Bone marrow (tissue), 2 donors: ENCODE data around the gene HSD17B11.
"Not testable (repeated sequence)": the region's sequence is repeated elsewhere in the genome, so short reads cannot be mapped to it uniquely, and the experiment has no call there.

Experiments used
- DNase-seq, 2 donors: peaks; one replicate each; lab custom pipeline; 2025; lab: John Stamatoyannopoulos, UW

HSD17B11 gene

DNA sequence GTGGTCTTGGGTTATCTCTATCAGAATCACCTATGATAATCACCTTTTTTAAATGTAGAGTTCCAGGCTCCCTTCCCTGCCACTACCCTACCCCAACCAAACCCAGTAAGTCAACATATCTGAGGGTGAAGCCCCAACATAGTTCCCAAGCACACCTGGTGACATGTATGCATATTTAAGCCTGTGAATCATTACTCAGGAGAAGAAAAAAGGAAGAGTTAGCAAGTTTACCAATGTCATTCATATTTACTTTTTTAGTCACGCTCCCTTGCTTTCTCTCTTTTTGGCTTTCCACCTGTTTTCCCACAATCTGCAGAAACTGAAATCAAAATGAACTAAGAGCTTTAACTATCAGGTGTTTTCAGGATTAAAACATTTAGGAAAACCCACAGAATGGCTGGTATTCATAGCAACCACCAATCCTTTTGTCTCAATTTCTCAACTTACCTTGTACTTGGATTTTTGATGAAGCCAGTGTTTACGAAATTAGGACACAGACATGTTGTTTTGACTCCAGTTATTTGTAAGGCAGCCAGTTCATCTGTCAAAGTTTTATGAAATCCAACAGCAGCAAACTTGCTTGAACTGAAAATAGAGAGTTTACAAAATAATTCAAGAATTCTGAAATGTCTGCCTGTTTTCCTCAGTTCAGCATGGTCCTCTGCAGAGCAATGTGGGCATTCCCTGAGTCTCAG lies 34.0 kb downstream of the HSD17B11 start:
- DNase-seq = no peak

DNA sequence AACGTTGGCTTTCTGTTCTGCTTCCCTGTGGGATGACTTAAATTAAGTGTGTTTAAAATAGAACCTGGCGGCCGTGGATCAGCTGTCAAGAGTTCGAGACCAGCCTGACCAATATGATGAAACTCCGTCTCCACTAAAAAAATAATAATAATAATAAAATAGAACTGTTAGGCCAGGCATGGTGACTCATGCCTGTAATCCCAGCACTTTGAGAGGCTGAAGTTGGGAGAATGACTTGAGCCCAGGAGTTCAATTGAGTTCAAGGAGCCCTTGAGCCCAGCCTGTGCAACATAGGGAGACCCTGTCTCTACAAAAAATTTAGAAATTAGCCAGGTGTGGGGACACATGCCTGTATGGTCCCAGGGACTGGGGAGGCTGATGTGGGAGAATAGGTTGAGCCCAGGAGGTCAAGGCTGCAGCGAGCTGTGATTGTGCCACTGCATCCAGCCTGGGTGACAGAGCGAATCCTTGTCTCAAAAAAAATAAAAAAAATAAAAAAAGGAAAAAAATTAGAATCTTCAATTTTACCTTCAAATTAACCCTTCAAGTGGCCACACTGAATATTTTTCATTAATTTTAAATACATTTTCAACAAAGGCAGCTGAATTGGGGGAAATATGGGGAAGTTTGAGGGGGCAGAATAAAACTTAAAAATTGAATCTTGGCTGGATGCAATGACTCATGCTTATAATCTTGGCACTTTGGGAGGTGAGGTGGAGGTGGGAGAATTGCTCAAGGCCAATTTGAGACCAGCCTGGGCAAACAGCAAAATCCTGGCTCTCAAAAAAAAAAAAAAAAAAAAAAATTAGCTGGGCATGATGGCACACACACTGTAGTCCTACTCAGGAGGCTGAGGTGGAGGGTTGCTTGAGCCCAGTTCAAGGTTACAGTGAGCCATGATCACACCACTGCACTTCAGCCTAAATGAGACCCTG lies 36.6 kb downstream of the HSD17B11 start:
- DNase-seq = no peak

DNA sequence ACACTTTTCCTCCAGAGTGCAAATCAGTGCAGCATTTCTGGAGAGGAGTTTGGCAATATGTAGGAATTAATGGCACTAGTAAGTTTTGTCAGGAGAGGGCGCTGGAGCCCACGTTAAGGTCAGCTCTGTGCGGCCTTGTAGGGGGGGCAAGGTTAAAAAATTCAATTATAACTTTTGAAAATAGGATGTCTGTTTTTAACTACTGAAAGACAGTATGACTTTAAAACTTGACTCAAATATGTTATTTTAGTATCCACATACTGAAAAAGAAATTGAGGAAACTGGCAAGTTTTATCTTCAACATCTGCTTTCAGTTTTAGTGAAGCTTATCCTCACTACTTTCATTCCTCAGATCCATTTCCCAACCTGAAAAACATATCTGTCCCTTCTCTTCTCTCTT lies 37.4 kb downstream of the HSD17B11 start:
- no peak for DNase-seq

DNA sequence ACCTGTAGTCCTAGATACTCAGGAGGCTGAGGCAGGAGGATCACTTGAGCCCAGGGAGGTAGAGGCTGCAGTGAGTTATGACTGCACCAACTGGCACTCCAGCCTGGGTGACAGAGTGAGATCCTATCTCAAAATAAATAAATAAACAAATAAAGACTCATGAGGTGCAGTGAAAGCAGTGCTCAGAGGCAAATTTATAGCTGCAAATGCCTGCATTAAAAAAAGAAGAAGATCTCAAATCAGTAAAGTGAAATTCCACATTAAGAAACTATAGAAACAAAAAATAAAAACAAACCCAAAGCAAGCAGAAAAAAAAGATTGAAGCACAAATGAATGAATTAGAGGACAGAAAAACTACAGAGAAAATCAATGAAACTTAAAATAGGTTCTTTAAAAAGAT lies 45.8 kb downstream of the HSD17B11 start:
- DNase-seq = no peak

DNA sequence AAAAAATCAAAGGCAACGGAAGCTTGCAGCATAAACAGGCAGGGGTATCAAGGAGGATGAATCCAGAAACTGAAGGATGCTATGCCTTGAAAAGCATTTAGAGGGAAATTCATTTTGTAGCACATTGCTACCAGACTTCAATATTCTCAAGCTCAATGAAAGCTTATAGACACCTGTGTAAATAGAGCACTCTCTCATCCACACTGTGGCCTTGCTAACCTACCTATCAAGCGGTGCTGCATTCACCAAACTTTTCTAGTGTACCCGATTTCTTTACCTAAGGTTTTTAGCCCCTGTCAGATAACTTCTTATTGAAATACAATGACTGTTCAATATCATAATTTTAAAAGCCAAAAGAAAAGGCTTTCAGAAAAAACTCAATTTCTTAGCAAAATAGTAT lies 48.1 kb downstream of the HSD17B11 start:
- no peak for DNase-seq

DNA sequence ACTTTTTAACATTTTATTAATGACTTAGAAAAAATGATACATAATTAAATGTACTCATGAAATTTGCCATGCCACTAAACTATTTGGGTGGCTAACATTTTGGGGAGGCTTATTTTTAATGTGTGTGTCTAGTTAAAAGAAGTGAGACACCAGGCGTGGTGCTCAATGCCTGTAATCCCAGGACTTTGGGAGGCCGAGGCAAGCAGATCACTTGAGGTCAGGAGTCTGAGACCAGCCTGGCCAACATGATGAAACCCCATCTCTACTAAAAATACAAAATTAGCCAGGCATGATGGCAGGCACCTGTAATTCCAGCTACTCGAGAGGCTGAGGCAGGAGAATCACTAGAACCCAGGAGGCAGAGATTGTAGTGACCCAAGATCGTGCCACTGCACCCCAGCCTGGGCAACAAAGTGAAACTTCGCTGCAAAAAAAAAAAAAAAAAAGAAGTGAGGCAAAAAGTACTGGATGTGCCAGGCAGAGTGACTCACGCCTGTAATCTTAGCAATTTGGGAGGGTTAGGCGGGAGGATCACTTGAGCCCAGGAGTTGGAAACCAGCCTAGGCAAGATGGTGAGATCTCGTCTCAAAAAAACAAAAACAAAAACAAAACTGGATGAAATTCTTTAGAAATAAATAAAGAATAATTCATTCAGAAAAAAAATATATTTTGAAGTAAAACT lies 48.9 kb downstream of the HSD17B11 start:
- DNase-seq = not testable (repeated sequence)

DNA sequence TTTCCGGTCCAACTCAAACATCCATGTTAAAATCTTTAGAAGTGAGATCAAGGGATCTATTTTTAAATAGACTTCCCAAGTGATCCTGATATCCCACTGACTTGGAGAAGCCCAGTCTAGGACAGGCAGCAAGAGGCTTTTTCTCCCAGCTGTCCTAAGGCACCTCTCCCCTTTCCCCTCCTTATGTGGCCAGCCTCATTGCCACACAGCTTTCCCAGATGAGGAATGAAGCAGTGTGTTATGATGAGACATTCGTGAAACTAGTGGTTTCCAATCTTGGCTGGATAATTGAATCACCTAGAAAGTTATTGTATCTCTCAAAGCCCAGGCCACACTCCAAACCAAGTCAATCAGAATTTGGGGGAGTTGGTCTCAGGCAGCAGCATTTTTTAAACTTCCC lies 51.5 kb downstream of the HSD17B11 start:
- no peak for DNase-seq

DNA sequence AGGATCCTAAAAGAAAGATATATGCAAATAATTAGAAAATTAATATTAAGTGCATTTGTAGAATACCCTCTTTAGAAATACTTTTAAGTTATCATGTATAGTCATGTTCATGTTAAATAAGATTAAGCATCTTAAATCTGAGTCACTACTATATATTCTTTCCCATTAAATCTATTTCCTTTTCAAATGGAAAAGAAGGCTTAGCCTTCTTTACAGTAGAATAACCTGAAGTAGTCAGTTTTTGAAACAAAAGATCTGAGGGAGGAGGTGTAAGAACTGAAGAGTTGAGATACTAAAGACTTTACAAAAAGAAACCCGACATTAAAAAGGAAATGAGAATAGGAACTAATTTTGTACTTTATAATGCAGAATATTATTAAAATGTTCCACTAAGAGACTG lies 53.6 kb downstream of the HSD17B11 start:
- DNase-seq = no peak

DNA sequence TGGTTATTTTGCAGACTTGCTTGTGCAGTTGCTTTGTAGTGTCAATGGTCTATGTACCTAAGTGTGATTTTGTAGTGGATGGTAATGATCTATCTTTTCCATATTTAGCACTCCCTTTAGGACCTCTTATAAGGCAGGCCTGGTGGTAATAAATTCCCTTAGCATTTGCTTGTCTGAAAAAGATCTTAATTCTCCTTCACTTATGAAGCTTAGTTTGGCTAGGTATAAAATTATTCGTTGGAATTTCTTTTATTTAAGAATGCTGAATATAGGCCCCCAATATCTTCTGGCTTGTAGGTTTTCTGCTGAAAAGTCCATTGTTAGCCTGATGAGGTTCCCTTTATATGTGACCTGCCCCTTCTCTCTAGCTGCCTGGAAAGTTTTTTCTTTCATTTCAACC lies 57.7 kb downstream of the HSD17B11 start:
- no peak for DNase-seq

DNA sequence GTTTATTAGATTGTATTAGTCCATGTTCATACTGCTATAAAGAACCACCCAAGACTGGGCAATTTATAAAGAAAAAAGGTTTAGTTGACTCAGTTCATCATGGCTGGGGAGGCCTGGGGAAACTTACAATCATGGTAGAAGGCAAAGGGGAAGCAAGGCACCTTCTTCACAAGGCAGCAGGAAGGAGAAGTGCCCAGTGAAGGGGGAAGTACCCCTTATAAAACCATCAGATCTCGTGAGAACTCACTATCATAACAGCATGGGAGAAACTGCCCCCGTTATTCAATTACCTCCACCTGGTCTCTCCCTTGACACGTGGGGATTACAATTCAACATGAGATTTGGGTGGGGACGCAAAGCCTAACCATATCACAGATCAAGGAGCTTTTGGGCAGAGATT lies 60.2 kb downstream of the HSD17B11 start:
- DNase-seq = no peak

DNA sequence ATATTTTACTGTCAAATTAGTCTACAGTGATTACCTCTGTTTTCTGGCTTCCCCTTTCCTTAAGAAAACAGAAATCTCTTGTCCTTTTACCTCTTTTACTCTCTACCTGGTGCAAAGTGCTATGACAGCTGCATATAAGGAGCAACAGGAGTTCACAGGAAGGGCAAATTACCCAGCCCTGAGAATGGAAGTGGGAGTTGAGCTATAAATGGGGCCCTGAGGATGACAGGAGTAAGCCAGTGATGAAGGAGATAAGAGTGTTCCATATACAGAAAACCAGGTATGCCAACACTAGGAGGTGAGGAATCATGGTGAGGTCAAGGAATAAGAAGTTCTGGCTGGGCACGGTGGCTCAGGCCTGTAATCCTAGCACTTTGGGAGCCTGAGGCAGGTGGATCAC lies 63.9 kb downstream of the HSD17B11 start:
- DNase-seq = no peak

DNA sequence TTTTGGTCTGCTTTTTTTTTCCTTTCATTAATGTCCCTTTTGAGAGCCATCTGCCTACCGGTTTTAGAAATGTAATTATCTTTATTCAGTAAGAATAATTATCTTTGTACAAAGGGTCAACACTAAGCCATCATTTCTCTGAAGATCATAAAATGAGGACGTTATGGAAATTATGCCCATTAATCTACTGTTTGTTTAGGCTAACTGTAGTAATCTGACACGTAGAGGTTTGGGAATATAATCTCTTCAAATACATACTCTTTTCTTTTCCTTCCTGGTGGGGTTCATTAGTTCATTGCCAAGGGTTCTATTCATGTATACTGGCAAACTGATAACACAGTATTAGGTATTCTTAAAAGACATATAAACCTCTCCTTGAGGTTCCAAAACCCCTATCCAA lies 64.5 kb downstream of the HSD17B11 start:
- DNase-seq = no peak

DNA sequence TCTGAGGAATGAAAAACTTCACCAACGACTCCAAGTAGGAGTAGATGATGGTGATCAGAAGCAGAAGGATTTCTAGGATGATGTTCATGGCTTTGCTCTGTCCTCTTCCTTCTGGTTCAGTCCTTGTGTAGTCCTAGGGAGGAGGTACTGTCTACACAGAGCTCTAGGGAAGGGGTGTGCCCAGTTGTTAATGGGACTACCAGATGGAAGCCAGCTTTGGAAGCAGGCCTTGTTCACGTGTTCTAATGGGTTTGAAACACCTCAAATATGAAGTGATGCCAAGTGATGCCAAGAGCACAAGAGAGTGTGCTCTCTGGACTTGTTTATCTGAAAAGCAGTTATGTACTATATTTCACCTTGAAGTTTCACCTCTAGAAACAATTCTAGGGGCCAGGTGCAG lies 68.2 kb downstream of the HSD17B11 start, which contains the start of gene HSD17B13:
Gene HSD17B13, minus strand, starts transcription at position 129 of the 400 bp plus-strand sequence. Its CDS starts 41 bp downstream, at position 88.
- no peak for DNase-seq

DNA sequence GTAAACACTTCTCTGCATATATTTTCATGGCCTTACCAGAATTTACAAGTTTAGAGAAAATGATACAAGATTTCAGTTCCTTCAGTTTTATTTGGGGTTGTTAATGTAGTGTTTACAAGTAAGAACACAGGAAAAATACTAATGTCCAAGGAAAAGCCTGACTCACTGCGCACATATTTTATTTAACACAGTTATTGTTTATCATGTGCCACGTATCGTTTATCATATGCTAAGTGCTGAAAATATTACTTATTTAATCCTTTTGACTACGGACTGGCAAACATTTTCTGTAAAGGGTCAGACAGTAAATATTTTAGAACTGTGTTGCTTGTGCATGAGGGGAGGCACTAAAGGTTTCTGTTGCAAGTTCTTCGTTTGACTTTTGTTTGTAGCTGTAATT lies 69.1 kb downstream of the HSD17B11 start:
- no peak for DNase-seq

DNA sequence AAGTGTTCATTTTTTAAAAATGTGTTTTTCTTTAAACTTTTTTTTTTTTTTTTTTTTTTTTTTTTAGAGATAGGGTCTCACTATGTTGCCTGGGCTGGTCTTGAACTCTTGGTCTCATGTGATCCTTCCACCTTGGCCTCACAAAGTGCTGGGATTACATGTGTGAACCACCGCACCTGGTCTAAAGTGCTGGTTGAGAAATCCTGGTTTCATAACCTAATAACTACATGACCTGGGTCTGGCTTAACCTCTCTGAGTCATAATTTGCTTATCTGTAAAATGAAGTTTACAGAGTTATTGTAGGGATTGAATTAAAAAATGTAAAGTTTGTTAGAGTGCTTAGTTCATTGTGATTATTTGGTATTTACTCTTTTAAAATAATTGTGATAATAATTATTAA lies 73.5 kb downstream of the HSD17B11 start:
- DNase-seq = no peak

DNA sequence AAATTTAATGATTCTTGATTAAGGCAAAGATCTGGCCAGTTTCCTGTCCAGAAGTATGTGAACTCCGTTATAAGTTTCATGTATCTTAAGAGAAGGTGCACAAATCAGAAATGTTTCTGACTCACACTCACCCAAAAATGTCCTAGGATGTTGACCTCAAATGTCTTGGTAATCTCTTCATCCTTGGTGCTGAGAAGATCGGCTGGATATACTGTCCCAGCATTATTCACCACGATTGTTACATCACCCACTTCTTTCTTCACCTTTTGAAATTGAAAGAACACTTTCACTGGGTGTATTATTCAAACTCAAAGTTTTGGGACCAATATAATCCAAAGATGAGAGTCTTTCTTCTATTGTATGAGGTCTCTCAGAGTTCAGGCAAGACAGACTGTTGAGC lies 74.0 kb downstream of the HSD17B11 start:
- no peak for DNase-seq

DNA sequence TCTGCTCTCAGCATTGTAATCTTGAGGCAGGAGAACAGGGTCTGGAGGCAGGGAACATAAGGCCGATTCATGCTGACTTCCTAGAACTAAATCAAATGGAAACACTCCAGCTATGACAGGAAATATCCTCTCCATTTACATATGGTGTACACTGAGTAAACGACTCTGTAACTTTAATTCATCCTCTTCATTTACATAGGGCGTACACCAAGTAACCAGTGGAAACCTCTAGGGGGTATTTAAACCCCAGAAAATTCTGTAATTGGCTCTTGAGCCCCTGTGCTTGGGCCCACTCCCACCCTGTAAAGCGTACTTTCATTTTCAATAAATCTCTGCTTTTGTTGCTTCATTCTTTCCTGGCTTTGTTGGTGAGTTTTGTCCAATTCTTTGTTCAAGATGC lies 76.0 kb downstream of the HSD17B11 start:
- DNase-seq = not testable (repeated sequence)

DNA sequence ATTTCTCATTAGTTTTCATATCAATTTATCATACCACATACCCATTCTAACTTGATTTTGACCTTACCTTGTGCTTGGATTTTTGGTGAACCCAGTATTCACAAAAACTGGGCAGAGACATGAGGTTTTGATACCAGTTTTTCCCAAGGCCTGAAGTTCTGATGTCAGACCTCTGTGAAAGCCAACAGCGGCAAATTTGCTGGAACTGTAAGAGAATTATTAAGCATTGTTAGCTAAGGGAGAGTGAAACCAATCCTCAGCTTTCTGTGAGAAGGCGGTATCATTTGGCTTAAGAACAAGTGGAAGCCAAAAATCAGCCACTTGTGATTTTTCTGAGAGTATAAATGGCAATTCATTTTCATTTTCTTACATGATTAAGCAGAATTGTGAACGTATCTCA lies 77.2 kb downstream of the HSD17B11 start:
- no peak for DNase-seq

DNA sequence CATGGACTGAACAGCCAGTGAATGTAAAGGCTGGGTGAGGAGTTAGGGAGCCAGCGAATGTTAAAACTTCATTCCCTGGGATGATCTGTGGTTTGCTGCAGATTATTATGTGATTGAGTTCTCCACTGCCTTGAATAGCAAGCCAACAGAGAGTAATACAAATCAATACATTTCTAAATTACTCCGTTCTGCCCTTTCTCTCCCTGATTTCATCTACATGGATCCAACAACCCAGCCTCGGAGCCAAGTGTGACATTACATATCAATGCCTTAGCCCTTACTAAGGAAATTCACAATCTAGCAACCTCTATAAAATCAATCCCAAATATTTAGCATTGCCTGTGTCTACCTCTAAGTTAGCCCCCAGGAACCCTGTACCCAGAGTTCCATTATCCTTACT lies 79.3 kb downstream of the HSD17B11 start:
- DNase-seq = no peak

DNA sequence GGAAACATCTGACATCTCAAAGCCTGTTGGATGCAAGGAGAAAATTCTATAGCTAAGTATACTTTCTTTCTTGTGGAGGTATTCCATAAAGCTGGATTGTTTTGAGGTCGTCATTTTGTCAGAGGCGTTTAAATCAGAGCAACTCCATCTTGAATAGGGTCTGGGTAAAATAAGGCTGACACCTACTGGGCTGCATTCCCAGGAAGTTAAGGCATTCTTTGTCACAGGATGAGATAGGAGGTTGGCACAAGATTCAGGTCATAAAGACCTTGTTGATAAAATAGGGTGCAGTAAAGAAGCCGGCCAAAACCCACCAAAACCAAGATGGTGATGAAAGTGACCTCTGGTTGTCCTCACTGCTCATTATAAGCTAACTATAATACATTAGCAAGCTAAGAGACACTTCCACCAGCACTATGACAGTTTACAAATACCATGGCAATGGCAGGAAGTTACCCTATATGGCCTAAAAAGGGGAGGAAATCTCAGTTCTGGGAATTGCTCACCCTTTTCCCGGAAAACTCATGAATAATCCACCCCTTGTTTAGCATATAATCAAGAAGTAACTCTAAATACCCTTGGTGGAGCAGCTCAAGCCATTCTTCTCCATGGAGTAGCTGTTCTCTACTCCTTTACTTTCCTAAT lies 80.2 kb downstream of the HSD17B11 start:
- no peak for DNase-seq

DNA sequence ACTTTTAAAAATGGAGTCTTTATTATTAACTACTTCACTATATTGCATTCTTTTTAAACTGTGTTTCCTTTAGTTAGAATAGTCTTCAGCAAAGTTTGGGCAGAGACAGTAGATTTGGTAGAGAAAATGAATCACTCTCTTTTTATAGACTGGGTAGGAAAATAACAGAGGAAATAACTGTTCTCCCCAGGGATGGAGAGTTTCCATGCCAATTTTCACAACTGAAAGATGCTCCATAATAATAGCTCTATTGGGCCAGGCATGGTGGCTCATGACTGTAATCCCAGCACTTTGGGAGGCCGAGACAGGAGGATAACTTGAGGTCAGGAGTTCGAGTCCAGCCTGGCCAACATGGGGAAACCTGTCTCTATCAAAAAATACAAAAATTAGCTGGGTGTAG lies 81.4 kb downstream of the HSD17B11 start:
- DNase-seq = no peak

DNA sequence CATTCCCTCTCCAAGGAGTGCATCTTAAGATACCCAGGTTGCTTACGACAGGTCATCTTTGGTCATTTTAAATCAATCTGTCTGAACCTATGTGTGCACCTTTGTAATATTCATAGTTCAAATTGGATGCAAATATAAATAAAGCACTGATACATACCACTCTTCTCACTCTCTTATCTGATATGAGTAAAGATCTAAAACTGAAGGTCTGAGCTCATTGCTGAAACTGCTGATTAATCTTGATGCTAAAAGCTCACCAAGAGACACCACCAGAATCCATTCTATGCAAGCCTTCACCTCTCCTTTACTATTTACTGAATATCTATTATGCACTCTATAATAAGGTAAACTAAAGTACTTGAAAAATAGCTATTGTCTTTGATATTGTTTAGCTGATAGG lies 84.9 kb downstream of the HSD17B11 start:
- no peak for DNase-seq
